ENCODE data around the gene BMP2.

BMP2 gene

GRCh38 chr20:6767536-6768227 is at the start of gene BMP2:
Gene BMP2 (plus strand): TSS chr20:6767686. CDS start chr20:6770127, 2,441 bp downstream.
- DNase-seq (ENCODE audit: low read depth) = no peak

GRCh38 chr20:6718662-6719368 is 48.7 kb upstream of the BMP2 start:
- DNase-seq (ENCODE audit: low read depth) = no peak

DNA sequence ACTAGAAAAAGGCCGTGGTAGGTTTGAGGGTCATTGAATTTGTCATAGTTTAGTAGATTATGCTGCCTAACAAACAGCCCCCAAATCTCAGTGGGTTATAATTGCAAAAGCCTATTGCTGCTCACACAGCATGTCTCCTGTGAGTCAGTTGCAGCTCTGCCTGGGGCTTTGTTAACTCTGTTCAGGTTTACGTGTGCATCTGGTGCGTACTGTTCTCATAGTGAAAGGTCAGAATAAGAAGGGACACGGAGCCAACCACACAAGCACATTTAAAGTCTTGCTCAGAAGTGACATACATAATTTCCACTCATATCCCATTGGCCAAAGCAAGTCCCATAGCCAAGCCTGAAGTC is 48.1 kb upstream of the BMP2 start:
- DNase-seq (ENCODE audit: low read depth) = no peak

DNA sequence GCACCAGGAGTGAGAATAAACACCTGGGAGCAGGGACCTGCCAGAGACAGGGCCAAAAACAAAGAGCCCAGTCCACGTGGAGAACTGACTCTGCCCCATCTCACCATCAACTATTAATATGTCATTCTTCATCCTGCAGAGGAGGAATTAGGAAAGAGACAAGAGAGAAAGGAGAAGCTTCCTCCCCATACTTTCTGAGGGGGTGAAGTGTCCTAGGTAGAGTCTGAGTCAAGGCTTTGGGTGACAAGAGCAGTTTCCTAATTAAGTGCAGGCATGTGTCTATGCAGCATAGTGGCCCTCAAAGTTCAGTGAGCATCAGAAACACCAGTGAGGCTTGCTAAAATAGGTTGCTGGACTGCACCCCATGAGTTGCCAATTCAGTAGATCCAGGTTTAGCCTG is 40.7 kb upstream of the BMP2 start:
- no peak for DNase-seq (ENCODE audit: low read depth)

- DNase-seq (ENCODE audit: low read depth) = no peak
These were observed 36.7 kb upstream of the BMP2 start for GRCh38 chr20:6730672-6731328.

GRCh38 chr20:6732001-6732447 is 35.5 kb upstream of the BMP2 start:
- DNase-seq (ENCODE audit: low read depth) = no peak

DNA sequence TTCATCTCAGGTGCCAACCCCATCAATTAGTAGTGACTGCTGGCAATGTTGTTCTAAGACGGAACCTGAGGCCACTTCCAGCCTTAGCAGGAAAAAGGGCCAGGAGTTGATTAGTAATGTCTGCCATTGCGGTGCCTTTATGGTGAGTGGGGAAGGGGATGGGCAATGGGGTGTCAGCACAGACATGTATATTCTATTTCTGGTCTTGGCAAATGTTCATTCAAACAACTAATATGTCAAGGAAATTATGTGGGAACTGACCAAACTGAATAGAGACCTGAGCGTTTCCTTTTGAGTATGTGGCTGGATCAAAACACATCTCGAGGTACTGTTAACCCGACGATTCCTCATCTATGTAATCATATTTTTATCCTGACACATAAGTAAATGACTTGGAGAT is 34.6 kb upstream of the BMP2 start:
- DNase-seq (ENCODE audit: low read depth) = no peak

DNA sequence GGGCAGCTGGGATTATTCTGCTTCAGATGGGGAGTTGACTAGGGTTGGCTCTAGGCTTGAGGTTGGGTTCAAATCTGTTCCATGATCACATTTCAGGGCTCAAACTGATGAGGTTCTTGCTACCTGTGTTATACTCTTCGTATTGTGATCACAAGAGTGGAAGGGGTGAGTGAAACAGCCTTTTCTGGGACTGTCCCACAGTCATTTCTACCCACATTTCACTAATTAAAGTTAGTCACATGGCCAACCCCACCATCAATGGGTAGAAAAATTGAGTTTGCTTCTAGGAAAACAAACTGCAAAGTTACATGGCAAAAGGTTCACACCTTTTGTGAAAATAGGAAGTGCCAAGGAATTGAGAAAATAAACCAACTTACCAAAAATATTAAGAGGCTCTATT is 33.5 kb upstream of the BMP2 start:
- no peak for DNase-seq (ENCODE audit: low read depth)

DNA sequence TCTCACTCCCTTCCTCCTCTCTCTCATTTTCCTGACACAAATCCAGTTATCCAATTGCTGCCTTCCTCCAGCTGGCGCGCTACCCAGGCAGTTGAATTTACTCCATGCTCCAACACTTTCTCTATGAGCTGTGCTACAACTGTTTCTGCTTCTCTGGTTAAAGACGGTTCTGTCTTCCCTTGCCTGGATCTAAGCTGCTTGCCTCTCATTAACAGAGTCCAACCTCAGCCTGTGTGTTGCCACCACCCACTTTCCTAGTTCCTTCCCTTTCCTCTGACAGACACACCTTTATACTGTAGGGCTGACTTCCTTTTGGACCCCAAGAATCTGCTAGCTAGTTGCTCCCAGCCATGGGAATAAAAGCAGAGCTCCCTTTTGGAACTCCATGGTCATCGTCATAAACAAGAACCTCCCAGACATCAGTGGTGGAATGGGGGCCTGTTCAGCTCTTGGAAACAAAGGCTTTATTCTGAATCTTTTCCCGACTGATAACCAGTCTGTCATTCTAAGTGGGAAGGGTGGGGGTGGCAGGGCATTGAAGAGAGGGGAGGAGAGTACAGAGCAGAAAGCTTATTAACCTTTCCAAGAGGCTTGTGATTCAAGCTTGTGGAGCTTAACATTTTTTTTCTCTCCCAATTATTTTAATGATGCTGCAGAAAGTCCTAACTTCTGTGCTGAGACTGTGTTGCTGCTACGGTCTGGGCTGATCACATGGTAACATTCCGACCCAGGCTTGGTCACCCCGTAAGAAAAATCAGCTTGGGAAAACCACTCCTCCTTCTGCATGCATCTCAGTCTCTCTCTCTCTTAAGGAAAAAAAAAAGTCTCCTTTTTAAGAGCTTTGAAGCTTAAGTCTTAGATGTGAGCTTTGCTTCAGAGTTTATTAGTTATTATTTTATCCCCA is 31.3 kb upstream of the BMP2 start:
- no peak for DNase-seq (ENCODE audit: low read depth)

- no peak for DNase-seq (ENCODE audit: low read depth)
These were observed 28.1 kb upstream of the BMP2 start for GRCh38 chr20:6739406-6739805.

GRCh38 chr20:6740096-6740495 is 27.4 kb upstream of the BMP2 start:
- DNase-seq (ENCODE audit: low read depth) = no peak

GRCh38 chr20:6744180-6744579 is 23.3 kb upstream of the BMP2 start:
- no peak for DNase-seq (ENCODE audit: low read depth)

DNA sequence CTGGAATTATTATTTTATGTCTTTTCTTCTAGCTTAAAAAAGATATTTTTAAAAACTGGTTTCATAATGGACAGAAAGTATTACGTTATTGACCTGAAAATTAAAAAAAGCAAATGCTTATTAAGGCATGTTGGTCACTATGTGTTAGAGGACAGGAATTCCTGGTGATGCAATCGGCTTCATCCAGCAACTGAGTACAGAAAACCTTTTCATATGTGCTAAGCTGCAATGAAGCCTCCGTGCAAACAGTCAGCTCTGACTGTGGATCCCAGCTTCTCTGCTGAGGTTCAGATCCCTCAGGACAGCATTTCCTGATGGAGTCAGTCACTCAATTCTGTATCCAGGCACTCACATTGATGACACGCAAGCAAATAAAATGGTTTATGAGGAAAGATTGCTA is 22.7 kb upstream of the BMP2 start:
- DNase-seq (ENCODE audit: low read depth) = no peak

- no peak for DNase-seq (ENCODE audit: low read depth)
These were observed 20.4 kb upstream of the BMP2 start for GRCh38 chr20:6746901-6747609.

DNA sequence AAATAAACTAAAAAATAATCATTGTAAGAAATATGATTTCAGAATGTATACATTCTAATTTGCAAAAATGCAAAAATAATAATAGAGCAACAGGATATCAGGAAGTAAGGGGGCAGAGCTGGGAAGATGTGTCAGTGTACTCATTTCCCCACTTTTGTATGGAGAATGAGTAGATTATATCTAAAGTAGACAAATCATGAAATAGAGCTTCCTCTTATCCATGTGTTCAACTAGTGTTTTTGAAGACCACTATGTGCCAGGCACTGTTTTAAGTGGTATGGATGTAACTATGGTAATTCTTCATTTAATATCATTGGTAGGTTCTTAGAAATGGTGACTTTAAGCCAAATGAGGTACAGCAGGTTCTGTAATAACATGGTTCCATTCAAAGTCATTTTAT is 17.0 kb upstream of the BMP2 start:
- no peak for DNase-seq (ENCODE audit: low read depth)

DNA sequence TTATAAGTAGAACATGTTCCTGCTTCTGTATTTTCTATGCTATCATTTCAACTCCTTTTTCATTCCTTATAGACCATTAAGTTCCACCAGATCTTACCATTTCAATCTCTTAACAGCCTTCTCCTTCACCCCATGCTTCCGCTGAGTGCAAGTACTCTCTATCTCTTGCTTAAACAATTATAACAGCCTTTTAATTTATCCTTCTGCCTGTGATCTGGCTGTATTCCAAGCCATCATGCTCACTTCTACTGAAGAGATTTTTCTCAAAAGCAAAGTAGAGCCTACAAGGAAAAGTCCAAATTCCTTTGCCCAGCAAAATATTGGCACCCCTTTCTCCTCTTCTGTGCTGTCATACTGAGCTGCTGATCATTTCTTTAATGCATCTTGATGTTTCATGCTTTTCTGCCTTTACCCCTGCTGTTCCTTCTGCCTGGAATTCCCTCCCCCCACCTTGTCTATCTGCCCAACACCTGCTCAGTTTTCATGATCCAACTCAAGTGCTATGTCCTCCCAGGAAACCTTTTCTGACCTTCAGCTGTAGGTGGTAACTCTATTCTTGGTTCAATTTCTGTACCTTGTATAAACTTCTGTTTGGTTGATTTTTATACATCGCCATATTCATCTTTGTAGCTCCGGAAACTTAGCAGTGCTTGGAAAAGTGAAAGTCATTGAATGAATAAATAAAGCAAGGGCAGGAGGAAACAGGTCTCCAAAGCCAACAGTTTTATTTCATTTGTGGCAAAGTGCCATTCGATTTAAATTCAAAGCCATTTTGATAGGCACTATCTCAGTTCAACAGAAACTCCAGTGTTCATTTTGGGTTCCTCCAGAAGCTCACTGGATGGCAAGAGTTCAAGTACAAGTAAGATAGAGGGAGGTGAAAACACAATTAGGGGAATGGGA is 10.5 kb upstream of the BMP2 start:
- no peak for DNase-seq (ENCODE audit: low read depth)

- DNase-seq (ENCODE audit: low read depth) = no peak
These were observed 2.9 kb upstream of the BMP2 start for GRCh38 chr20:6764619-6765018.

GRCh38 chr20:6765469-6766058 is 1.9 kb upstream of the BMP2 start:
- no peak for DNase-seq (ENCODE audit: low read depth)

DNA sequence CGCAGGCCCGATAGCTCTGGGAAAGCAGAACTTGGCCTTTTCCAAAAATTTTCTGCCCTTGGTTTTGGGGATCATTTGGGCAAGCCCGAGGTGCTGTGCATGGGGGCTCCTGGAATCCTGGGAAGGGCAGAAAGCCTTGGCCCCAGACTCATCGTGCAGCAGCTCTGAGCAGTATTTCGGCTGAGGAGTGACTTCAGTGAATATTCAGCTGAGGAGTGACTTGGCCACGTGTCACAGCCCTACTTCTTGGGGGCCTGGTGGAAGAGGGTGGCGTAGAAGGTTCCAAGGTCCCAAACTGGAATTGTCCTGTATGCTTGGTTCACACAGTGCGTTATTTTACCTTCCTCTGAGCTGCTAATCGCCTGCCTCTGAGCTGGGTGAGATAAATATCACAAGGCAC is 1.1 kb upstream of the BMP2 start:
- no peak for DNase-seq (ENCODE audit: low read depth)

GRCh38 chr20:6767126-6767535 is 355 bp upstream of the BMP2 start:
- no peak for DNase-seq (ENCODE audit: low read depth)
